Measurements from ENCODE around the gene ARHGEF1. TPM values are rescaled to one million over a fixed set of nuclear protein-coding genes. Genes with fewer than 3 reads are reported as not detected.

ARHGEF1 gene
- total RNA-seq, 4 donors from 2014 or later, result 40.4 to 58.3 (median 51.4) TPM

DNA sequence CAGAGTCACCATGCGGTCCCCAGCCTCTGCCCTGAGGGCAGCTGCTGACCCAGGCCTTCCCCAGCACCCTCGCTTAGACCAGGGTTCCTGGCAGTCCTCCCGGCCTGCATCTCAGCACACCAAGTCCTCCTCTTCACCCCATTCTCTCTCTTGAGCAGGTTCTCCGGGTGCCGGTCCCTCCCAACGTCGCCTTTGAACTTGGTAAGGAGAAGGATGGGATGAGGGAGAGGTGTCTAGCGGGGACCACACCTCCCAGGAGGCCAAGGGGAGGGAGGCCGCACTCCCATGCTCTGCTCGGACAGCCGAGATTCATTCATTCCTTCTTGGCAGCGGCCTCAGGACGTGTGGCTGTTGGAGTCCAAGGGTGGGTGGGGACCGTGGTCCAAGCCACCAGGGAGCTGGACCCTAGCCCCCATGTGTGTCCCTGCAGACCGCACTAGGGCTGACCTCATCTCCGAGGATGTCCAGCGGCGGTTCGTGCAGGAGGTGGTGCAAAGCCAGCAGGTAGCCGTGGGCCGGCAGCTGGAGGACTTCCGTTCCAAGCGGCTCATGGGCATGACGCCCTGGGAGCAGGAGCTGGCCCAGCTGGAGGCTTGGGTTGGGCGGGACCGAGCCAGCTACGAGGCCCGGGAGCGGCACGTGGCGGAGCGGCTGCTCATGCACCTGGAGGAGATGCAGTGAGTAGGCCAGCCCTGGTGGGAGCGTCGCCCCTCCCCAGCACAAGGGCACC lies 9.4 kb downstream of the ARHGEF1 start:
- Histone ChIP-seq H3K9me3 (no peaks in the 10 kb centered on the region), H3K4me3 (no peak overlapping the region), H3K4me1 (peaks cover 0 to 12% (median 0%) of the 10 kb centered on the region in 3 donors), H3K27ac (no peak overlapping the region), H3K27me3 (no peaks in the 10 kb centered on the region), H3K36me3 (peaks cover 0 to 91% of the 10 kb centered on the region in 2 donors)
- ATAC-seq, result no peak
- TF ChIP-seq, protein P1, sequence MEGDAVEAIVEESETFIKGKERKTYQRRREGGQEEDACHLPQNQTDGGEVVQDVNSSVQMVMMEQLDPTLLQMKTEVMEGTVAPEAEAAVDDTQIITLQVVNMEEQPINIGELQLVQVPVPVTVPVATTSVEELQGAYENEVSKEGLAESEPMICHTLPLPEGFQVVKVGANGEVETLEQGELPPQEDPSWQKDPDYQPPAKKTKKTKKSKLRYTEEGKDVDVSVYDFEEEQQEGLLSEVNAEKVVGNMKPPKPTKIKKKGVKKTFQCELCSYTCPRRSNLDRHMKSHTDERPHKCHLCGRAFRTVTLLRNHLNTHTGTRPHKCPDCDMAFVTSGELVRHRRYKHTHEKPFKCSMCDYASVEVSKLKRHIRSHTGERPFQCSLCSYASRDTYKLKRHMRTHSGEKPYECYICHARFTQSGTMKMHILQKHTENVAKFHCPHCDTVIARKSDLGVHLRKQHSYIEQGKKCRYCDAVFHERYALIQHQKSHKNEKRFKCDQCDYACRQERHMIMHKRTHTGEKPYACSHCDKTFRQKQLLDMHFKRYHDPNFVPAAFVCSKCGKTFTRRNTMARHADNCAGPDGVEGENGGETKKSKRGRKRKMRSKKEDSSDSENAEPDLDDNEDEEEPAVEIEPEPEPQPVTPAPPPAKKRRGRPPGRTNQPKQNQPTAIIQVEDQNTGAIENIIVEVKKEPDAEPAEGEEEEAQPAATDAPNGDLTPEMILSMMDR (IDR thresholded peaks at IDR 0.05), result no peak
- TF ChIP-seq POLR2A (IDR thresholded peaks at IDR 0.05), result no peak
- no peak for TF ChIP-seq EP300 (IDR thresholded peaks at IDR 0.05)
- TF ChIP-seq POLR2AphosphoS5 (IDR thresholded peaks at IDR 0.05), result no peak
- 85% methylated on average over 6 of the region's 34 CpGs; no CpG with 5 or more reads in 1 of the 2 donors for WGBS, 2 donors (ENCODE audit: low coverage in 1 of 2)

DNA sequence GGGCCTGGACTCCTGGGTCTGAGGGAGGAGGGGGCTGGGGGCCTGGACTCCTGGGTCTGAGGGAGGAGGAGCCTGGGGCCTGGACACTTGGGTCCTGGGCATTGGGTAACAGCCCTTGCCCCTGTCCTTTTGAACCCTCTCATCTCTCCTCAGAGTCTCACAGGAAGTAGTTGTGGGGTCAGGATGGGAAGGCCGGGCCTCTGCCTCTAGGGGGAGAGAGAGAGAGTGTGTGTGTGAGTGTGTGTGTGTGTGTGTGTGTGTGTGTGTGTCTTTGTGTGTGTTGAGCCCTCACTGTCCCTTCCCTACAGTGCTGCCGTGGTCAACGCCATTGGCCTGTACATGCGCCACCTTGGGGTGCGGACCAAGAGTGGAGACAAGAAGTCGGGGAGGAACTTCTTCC lies 10.9 kb downstream of the ARHGEF1 start:
- peaks cover 0 to 95% of the 10 kb centered on the region in 2 donors for H3K36me3 ChIP-seq
- ATAC-seq, result no peak
- 100% methylated on average over 3 of the region's 6 CpGs; no CpG with 5 or more reads in 1 of the 2 donors for WGBS, 2 donors (ENCODE audit: low coverage in 1 of 2)

DNA sequence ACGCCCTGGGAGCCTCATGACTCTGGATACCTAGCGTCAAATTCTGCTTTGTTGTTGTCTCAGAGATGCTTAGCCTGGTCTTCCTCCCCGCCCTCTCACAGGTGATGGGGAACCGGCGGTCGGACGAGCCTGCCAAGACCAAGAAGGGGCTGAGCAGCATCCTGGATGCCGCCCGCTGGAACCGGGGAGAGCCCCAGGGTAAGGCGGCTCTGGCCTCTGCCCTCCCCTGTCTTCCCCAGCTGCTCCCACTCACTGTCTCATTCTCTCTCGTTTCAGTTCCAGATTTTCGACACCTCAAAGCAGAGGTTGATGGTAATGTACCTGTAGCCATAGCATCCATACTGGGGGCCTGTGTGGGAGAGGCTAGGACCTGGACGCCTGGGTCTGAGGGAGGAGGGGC lies 11.4 kb downstream of the ARHGEF1 start:
- Histone ChIP-seq H3K36me3 (peaks cover 0 to 95% of the 10 kb centered on the region in 2 donors), H3K9me3 (no peaks in the 10 kb centered on the region), H3K27me3 (no peaks in the 10 kb centered on the region), H3K27ac (no peak overlapping the region), H3K4me3 (no peak overlapping the region), H3K4me1 (no peaks in the 10 kb centered on the region)
- no peak for ATAC-seq
- TF ChIP-seq, protein P1 (IDR thresholded peaks at IDR 0.05), result no peak
- TF ChIP-seq POLR2A (IDR thresholded peaks at IDR 0.05) (no peak), EP300 (IDR thresholded peaks at IDR 0.05) (no peak), POLR2AphosphoS5 (IDR thresholded peaks at IDR 0.05) (no peak)
- 80% methylated on average over 6 of the region's 14 CpGs; no CpG with 5 or more reads in 1 of the 2 donors for WGBS, 2 donors (ENCODE audit: low coverage in 1 of 2)

More for the DNA sequence above, 10.9 kb downstream of the ARHGEF1 start:
- Histone ChIP-seq H3K4me3 (no peak overlapping the region), H3K27ac (no peak overlapping the region), H3K9me3 (no peaks in the 10 kb centered on the region), H3K27me3 (no peaks in the 10 kb centered on the region), H3K4me1 (no peaks in the 10 kb centered on the region)
- TF ChIP-seq EP300 (IDR thresholded peaks at IDR 0.05) (no peak), POLR2AphosphoS5 (IDR thresholded peaks at IDR 0.05) (no peak)
- TF ChIP-seq, protein P1 (IDR thresholded peaks at IDR 0.05), result no peak

DNA sequence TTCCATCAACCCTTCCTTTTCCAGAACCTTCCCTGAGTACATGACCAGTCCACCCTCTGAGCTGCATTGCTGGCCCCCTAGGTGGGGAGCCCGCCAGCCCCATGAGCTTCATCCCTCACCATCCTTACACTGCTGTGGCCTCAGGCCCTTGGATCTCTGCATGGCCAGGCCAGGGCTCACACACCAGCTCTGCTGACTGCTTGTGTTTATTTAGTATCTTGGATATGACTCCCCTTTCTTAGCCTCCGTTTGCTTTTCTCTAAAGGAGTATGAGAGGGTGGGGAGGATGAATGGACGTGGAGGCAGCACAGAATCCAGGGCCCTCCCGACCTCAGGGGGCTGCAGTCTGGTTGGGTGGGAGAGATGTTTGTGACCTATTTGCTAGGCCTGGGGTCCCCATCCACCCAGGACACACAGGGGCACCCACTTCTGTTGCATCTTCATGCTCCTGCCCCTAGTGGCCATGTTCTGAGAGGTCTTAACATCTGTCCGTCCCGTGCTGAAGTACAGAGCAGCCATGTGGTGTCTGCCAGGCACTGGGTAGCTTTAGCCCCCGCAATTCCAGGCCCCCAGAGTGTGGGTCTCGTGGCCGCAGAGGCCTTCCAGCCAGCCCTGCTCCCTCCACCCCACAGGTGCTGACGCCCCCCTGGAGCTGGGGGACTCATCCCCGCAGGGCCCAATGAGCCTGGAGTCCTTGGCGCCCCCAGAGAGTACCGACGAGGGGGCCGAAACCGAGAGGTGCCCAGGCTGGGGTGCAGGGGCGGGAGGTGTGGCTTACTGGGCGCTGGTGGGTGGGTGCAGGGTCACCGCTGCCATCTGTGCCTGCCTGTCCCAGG lies 13.0 kb downstream of the ARHGEF1 start:
- ATAC-seq, result peak; percentile 16
- Histone ChIP-seq H3K9me3 (no peaks in the 10 kb centered on the region), H3K4me3 (no peak overlapping the region), H3K36me3 (peaks cover 0 to 95% of the 10 kb centered on the region in 2 donors), H3K27me3 (no peaks in the 10 kb centered on the region), H3K4me1 (no peaks in the 10 kb centered on the region), H3K27ac (no peak overlapping the region)
- 74% methylated on average over 2 to 7 of the region's 19 CpGs for WGBS, 2 donors (ENCODE audit: low coverage in 1 of 2)
- TF ChIP-seq POLR2AphosphoS5 (IDR thresholded peaks at IDR 0.05) (no peak), POLR2A (IDR thresholded peaks at IDR 0.05) (no peak), EP300 (IDR thresholded peaks at IDR 0.05) (no peak)
- TF ChIP-seq, protein P1 (IDR thresholded peaks at IDR 0.05), result no peak
